ENCODE data around the gene DLEU7.

DNA sequence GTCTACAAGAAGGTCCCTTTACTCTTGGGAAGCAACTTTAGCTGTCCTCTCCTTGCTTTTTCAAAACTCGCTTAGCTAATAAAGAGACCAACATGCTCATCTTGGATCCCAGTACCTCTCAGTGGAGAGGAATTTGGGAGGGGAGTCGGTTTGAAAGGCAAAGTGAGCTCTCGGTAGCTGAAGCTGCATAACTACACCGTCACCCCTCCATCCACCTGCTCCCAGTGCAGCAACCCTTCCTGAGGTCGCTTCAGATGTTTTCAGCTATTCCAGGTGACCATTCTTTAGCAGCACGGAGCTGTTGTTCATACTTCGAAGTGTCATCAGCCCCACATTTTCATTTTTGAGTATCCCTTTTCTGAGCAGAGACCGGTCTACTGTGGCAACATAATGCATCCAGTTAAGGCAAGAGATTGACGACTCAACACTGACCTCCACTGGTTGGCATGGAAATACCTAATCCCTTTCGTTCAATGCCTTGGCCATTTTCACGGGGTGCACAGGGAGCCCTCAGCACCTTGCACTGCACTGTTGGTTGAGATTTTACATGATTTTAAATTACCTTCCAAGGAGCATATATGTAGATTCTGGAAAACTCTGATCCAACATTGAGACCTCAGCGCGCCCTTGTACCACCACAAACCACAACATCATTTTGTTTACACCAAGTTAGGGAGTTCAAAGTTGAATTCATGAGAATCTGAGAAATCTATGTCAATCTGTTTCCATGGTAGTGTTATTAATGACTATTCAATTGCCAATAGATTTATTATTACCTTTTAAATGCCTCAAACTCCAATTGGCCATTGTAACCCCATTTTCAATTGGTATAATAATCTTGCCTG lies 42.2 kb downstream of the DLEU7 start:
- TF ChIP-seq, protein P1, sequence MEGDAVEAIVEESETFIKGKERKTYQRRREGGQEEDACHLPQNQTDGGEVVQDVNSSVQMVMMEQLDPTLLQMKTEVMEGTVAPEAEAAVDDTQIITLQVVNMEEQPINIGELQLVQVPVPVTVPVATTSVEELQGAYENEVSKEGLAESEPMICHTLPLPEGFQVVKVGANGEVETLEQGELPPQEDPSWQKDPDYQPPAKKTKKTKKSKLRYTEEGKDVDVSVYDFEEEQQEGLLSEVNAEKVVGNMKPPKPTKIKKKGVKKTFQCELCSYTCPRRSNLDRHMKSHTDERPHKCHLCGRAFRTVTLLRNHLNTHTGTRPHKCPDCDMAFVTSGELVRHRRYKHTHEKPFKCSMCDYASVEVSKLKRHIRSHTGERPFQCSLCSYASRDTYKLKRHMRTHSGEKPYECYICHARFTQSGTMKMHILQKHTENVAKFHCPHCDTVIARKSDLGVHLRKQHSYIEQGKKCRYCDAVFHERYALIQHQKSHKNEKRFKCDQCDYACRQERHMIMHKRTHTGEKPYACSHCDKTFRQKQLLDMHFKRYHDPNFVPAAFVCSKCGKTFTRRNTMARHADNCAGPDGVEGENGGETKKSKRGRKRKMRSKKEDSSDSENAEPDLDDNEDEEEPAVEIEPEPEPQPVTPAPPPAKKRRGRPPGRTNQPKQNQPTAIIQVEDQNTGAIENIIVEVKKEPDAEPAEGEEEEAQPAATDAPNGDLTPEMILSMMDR (IDR thresholded peaks at IDR 0.05) = peak; percentile 79
- TF ChIP-seq ZFX (IDR thresholded peaks at IDR 0.05; ENCODE audit: borderline replicate concordance) = no peak

Measured in 22Rv1 (cell line).